SIG-M5 (cell line): Measurements from ENCODE around the gene PCNX2.
A peak's percentile ranks its signal among the peaks of the same experiment; 100 is the strongest.

ENCODE experiments used
- DNase-seq: peaks from one replicate; lab custom pipeline; 2025; lab: John Stamatoyannopoulos, UW

The PCNX2 gene

DNA sequence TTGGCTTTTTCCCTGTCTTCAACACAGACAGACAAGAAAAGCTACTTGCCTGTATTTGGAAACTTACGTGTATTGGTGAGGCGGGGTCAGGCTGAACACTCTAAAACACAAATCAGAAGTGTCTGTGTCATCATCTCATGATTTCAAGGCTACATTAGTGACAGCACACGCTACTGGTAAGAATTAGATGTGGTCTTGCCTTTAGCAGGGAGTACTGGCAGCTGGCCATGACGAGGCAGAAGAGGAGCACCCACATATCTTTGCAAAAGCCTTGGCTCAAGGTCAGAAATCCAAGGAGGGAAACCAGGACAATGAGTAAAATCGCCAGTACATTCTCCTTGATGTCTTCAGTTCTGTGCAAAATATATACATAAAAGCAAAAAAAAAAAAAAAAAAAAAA is 77.7 kb downstream of the PCNX2 start:
- no peak for DNase-seq

GRCh38 chr1:233216009-233216408 is 79.5 kb downstream of the PCNX2 start:
- DNase-seq: no peak

- DNase-seq: no peak
These were observed 80.3 kb downstream of the PCNX2 start for GRCh38 chr1:233215135-233215760.

DNA sequence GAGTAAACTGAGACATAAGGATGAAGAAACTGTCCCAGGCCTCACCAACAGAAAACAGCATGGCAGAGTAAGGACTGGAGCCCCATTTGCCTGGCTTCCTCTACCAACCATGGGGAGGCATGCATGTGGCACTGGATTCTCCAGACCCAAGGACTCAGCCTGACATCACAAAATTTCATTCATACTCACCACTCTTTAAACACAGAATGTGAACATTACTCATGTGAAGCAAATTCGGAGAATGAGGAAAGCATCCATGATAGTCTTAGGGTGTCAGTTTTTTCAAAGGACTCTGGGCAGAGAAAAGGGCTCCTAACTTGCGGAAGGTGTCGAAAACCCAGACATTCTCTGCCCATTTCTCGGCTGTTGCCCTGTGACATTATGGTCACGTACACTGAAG is 83.9 kb downstream of the PCNX2 start:
- no peak for DNase-seq

DNA sequence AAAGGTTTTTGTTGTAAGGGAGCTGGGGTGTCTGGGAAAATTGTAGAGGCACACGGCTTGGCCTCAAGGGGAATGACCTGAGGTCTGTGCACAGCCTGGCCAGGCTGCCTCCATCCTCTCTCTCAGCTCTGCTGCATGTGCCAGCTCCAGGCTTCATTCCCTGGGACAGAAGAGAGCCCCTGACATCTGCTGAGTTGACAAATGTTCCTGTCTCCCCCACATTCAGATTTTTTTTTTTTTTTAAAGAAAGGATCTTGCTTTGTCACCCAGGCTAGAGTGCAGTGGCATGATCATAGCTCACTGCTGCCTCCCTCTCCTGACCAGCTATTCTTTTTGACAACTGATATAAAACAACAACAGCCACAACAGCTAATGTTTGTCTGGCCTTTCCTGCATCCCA is 84.4 kb downstream of the PCNX2 start:
- no peak for DNase-seq

- DNase-seq: no peak
These were observed 86.0 kb downstream of the PCNX2 start for GRCh38 chr1:233209481-233209880.

GRCh38 chr1:233208687-233209086 is 86.8 kb downstream of the PCNX2 start:
- no peak for DNase-seq

- DNase-seq: no peak
These were observed 97.6 kb downstream of the PCNX2 start for GRCh38 chr1:233197940-233198339.

- no peak for DNase-seq
These were observed 101.8 kb downstream of the PCNX2 start for GRCh38 chr1:233193741-233194140.

DNA sequence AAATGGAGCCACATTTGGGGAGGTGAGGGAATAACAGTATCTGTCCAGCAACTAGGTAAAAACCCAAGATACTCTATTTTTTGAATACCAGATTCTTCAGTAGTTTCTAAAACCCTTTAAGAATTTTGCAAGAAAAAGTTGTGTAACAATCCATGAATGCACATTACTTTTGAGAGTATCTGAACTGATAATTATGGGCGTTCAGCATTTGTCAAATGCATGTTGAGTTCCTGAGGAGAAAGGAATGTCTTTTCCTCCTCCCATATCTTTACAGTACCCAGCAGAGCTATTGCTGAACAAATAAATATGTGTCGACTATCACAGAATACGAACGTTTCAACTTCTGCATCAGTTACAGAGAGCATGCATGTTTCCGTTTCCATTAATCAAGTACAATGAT is 104.5 kb downstream of the PCNX2 start:
- DNase-seq: no peak

DNA sequence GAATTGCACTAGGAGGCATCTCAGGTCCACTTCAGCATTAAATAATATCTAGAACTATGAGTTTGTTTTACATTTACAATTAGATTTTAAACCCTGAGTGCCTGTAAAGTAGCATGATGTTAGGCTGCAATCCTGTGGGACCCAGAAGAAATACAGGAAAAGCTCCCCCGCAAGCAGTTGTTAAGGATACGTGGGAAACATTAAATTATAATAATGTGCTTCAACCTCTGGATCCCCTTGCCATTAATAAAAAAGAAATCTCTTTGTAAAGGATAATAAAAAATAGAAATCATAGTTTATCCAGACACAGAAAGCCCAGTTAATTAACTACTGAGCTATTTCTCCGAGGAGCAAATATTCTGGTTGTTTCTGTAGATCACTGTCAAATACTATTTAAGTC is 106.0 kb downstream of the PCNX2 start:
- DNase-seq: no peak

DNA sequence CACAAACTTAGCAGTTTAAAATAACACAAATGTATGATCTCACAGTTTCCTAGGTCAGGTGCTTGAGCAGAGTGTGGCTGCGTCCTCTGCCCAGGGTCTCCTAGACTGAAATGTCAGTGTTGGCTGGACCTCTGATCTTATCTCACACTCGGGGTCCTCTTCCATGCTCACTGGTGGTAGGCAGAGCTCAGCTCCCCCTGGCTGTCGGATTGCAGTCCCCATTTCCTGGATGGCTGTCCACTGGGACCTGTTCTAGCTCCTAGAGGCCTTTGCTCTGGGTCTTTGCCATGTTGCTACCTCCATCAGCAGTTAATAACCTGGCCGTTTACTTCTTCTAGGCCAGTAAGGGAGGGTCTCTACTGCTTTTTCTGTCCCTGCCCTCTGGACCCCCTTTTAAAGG is 107.5 kb downstream of the PCNX2 start:
- DNase-seq: no peak

DNA sequence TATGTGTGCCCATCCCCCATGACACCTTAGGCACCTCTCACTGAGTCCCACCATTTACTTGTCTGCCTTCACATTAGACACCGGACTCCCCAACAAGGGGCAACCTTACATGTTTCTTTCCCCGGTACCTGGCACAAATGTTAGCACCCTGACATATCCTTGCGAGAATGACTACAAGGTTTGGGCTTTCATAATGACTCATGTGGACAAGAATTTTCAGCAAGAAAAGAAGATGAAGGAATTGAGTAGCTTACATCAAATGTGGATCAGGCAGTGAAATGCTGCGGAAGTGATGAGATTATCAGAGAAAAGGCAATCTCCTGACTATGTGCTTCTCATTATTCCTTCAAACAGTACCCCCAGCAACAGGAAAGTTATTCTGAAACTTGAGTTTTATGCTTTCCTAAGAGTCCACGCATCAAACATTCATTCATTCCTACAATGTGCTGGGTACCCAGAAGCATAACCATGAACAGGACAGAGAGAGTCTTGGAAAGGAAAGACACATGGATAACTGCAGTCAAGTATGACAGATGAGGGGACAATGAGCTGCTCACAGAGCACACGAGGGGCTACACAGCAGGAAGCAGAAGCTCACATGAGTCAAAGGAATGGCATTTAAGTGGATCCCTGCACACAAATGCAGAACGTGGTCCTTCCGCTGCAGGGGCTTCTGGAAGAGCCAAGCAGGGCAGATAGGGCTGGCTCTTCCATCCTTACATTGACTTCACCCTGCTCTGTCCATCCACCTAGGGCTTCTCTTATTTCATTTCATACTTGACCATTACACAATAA is 112.1 kb downstream of the PCNX2 start:
- DNase-seq: no peak

- DNase-seq: no peak
These were observed 112.9 kb downstream of the PCNX2 start for GRCh38 chr1:233182587-233182986.

GRCh38 chr1:233180641-233181364 is 114.7 kb downstream of the PCNX2 start:
- DNase-seq: no peak

DNA sequence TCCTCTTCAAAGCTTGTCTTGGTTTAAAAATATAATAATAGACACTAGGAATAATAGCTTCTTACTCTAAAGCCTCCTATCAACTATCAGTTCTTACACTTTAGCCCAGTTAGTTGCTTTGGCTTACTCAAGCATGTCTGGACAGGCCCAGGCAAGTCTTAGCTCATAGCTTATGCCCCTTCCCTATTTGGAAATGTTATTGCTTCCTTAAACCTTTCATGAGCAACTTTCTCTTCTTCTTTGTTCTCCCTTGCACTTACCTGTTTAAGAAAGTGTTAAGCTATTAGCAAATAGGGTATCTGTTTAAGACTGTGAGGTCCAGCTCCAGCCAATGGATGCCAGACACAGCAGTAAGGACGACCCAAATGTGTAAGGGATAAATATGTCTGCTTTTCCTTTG is 115.9 kb downstream of the PCNX2 start:
- peak; percentile 92 for DNase-seq

DNA sequence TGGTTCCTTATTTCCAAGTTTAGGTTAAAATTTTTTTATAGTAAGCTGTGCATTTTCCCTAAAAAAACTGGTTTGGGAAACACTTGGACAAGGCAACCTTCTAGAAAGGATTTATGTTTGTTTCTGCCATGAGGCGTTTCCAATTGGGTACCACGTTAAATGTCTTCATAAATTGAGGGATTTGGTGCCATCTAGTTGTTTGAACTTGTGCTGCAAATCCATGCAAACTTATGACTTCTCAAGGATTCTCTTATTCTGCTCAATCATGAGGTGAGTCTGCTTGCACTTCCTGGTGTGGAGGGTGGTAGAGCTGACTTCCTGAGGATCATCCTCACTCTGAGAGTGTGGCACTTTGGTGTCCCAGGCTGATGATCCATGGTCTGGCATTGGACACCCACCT is 123.3 kb downstream of the PCNX2 start:
- DNase-seq: peak; percentile 34

GRCh38 chr1:233170741-233171140 is 124.8 kb downstream of the PCNX2 start:
- no peak for DNase-seq

DNA sequence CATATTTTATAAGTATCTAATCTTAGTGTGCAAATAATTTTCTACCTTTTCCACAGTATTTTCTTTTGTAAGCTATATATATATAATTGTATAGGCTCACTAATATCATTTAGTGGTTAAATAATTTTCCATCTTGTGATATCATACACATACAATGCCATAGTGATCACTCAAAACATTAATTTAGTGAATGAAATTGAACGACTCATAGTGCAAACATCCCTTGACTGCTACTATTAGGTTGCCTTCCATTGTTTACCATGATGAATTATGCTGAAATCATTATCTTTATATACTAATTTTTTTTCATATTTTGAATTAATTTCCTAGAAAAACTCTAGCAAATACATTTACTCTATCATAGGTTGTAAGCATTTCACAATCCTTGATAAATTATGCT is 127.1 kb downstream of the PCNX2 start:
- DNase-seq: no peak

- no peak for DNase-seq
These were observed 128.6 kb downstream of the PCNX2 start for GRCh38 chr1:233166896-233167295.

GRCh38 chr1:233163696-233164095 is 131.8 kb downstream of the PCNX2 start:
- no peak for DNase-seq

DNA sequence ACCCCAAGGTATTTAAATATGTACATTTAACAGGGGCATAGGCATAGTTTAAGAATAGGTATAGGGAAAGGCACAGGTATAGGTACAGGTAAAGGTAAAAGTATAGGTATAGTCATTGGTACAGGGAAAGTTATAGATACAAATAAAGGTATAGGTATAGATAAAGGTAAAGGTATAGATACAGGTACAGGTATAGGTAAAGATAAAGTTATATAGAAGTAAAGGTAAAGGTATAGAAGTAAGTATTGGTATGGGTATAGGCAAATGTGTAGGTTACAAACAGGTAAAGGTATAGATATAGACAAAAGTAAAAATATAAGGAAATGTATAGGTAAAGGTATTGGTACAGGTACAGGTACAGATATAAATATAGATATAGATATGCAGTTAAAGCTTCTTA is 137.2 kb downstream of the PCNX2 start:
- DNase-seq: no peak

DNA sequence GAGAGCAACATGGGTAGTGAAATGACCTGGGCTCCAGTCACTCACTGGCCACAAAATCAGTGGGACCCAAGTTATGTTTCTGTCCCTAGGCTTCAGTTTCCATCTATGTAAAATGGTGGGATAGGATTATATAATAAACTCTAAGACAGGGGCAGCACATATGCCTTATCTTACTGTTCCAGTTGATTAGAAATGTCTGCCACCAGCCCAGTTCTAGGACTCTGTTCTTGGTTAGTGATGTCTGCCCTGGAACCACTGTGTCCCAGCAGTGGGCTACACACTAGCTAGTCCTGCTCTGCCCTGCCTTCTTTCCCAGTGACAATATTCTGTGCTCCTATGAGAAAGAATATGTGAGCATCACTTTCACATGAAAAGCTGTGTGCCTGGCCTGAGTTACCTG is 138.3 kb downstream of the PCNX2 start:
- no peak for DNase-seq
